ENCODE measurements around the gene SLC6A12. TPM values are rescaled to one million over a fixed set of nuclear protein-coding genes. Genes with fewer than 3 reads are reported as not detected.

SLC6A12 gene
- total RNA-seq, 1 donor from 2014 or later: not detected

DNA sequence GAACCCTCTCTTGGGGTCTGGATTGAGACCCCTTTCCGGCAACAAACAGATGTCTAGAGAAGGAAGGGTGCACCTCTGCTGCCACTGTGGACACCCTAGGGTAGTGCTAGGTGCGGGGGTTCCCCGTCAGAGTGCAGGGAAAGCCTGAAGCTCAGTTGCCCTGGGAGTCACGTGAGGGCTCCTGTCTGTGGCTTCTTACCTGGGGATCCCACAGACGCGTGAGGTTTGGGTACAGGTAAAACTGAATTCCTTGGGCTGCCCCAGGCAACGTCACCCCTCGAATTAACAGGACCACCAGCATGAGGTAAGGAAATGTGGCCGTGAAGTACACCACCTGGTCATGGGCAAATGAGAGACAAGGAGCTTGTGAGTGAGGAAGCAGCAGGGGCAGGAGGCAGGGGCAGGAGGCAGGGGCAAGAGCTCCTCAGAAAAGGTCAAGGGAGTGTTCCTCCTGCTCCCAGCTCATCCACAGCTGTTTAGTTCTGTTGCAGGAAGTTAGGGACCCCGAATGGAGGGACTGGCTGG, 21.0 kb upstream of the SLC6A12 start:
- DNase-seq (ENCODE audit: low spot score): no peak

GRCh38 chr12:234019-234418, 20.1 kb upstream of the SLC6A12 start:
- no peak for DNase-seq (ENCODE audit: low spot score)

DNA sequence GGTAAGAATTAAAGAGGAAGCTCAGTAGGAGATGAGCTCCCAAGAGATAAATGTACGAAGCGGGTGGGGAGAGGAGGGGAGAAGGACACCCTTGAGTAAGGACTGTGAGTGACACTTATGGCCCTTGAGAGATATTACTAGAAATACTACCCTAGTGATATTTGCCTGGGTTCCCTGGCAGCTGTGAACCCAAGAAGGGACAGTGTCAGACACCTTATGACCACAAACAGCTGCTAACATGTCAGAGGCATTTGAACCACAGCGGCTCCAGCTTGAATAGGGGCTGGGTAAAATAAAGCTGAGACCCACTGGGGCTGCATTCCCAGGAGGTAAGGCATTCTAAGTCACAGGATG, 19.6 kb upstream of the SLC6A12 start:
- no peak for DNase-seq (ENCODE audit: low spot score)

DNA sequence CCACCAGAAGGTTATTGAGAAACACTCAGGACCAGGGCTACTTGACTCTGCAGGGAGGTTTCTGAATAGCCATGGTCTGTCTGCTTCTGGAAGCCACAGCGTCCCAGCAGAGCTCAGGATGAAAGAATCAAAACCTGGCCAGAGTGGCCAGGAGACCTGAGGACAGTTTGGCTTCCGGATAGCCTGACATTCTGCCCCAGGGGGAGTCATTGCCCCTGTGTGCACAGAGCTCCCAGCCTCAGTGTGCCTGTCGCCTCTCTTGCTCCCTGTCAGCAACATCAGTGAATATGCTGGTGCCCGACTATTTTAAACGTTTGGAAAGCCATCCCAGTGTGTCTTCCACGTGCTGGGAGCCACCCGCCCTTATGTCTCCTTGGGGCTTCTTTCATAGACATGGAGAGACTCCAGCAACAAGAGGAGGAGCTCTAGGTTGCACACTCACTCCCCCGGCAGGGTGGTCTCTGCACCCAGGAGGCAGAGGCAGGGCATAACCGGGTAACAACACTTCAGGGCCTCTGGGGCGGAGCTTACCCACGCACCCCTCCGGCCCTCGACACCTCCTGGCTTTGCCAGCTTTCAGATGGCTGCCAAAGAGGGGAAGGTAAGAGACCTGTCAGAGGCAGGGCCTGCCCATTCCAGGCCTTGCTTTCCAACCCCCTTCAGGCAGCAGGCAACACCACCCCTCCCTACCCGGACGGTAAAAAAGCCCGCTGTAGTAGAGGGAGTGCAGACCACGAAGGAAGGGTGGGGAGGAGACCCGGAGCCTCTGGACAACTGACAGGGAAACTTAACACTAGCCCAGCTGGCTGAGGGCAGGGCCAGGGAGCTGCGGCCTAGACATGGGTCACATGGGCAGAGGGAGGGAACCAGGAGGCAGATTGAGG, 19.0 kb upstream of the SLC6A12 start:
- no peak for DNase-seq (ENCODE audit: low spot score)

DNA sequence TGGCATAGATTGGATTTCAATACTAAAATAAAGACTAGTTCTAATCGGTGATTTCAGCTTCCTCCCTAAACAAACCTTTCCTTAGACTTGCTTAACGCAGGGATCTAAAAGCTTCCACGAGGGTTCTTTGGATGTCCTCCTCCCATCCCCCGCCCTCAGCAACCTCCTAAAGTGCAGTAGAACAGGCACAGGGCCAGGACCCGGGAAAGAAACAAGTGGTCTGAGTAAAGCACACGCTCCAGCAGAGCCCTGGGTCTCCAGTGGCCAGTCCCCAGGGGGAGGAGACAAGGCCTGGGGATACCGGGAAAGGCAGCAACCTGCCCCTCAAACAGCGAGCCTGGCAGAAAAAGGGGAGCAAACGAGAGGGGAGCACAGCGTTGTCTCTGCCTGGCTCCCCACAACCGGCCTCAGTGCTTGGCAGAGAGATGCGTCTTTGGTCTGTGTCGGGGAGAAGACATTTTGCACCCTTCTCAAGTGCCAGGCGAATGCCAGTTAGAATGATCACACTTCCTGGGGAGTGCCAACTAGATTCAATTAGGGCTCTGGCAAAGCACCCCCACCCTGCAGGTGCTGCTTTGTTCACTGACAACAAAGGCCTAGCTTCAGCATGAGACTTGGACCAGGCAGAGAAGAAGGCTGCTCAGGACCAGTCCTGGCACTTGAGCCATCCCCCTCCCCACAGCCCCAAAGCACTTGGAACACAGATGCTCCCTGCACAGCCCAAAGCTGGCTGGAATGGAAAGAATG, 17.1 kb upstream of the SLC6A12 start:
- DNase-seq (ENCODE audit: low spot score): no peak

GRCh38 chr12:229441-230191, 15.7 kb upstream of the SLC6A12 start:
- DNase-seq (ENCODE audit: low spot score): no peak

DNA sequence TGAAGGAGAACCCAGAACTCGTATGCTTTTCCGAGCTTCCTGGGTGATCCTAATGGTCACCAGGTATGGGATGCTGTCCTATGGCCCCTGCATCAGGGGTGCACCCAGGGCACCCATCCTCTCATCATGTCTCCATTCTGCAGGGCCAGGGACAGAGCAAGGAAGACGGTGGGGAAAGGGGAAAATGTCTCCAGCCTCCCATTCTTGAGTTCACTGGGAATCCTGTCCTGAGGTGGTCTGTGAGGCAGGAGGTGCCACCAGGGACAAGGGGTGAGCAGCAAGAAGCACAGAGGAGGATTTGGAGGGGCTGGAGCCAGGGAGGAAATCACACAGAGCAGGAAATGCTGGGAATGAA, 14.9 kb upstream of the SLC6A12 start:
- no peak for DNase-seq (ENCODE audit: low spot score)

GRCh38 chr12:227923-228845, 14.2 kb upstream of the SLC6A12 start:
- DNase-seq (ENCODE audit: low spot score): no peak

- DNase-seq (ENCODE audit: low spot score): no peak
Observed at GRCh38 chr12:227286-227915, 13.4 kb upstream of the SLC6A12 start.

- no peak for DNase-seq (ENCODE audit: low spot score)
Observed at GRCh38 chr12:226401-226800, 12.4 kb upstream of the SLC6A12 start.

GRCh38 chr12:225012-225411, 11.1 kb upstream of the SLC6A12 start:
- DNase-seq (ENCODE audit: low spot score): no peak

GRCh38 chr12:224330-224729, 10.4 kb upstream of the SLC6A12 start:
- DNase-seq (ENCODE audit: low spot score): no peak

DNA sequence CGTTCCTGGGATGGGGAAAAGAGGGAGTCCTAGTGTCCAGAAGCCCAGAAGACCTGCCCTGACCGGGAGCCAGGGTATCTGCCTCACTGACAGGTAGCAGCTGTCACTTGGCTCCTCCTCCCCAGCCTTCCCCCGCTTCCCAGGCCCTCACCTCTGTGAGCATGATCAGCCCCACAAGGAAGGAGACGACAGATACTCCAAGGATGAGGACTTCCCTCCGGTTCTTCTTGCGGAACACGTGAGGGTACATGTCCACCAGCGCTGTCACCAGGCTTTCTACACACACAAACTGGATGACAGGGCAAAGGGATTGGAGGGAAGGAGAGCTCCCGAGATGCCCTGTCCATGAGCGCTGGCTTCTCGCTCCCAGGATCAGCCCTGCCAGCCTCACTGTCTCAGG, 9.9 kb upstream of the SLC6A12 start:
- DNase-seq (ENCODE audit: low spot score): no peak

DNA sequence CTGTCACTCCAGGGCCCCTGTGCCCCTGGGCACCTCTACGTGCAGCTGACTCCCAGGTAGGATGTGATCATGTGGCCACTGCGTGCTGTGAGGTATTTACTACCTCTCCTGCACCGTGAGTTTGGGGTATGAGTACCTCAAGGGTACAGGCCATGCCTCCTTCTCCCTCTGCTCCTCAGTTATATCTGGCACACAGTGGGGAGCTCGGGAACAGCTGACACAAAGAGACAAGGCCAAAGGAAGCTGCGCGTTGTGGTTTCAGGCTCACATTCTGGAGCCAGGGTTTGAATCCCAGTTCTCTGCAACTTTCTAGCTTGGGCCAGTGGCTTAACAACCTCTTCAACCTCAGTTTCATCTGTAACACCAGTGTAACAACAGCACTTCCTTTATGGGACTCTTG, 7.8 kb upstream of the SLC6A12 start:
- no peak for DNase-seq (ENCODE audit: low spot score)

DNA sequence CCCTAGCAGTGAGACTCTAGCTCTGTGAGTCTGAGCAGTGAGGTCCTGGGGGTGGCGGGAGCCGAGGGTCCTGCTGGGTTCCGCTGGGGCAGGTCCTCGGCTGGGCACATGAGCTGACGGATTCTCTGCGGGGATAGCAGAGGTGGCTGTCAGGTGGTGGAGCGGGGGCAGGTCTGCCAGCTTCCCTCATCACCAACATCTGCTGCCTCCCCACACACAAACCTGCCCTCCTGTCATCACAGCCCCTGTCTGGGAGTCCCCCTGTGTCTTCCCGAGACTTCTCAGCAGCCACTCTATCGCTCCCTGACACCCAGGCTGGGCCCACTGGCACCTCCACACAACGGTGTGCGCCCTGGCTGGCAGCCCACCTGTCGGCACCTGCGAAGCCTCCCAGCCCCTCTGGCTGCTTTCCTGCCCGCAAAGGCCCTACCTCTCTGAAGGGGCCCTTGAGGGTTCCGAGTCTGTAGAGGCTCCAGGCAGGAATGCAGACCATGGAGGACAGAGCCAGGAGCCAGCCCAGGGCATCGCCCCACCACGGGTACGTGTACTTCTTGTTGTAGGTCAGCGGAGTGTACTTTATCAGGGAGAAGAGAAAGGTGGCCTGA, 7.1 kb upstream of the SLC6A12 start:
- no peak for DNase-seq (ENCODE audit: low spot score)

- DNase-seq (ENCODE audit: low spot score): no peak
Observed at GRCh38 chr12:220491-220890, 6.5 kb upstream of the SLC6A12 start.

DNA sequence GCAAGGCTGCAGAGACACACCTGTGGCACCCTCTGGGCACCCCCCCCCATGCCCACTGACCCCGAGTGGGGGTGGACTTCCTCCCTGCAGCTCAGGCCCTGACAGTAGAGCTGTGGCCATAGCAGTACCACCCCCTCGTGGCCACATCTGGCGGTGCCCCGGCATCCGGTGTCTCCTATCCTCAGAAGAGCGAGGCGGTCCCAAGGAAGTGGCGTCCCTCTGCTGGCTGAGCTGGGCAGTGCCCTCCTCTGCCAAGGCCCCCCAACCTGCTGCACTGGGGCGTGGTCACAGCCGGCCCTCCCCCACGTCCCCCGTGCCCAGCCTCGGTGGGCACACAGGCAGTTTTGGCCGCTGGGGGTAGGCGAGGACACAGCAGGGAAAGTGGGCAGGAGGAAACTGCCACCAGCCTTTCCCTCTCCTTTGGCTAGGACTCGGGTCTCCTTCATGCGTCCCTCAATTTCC, 6.0 kb upstream of the SLC6A12 start:
- DNase-seq (ENCODE audit: low spot score): no peak

DNA sequence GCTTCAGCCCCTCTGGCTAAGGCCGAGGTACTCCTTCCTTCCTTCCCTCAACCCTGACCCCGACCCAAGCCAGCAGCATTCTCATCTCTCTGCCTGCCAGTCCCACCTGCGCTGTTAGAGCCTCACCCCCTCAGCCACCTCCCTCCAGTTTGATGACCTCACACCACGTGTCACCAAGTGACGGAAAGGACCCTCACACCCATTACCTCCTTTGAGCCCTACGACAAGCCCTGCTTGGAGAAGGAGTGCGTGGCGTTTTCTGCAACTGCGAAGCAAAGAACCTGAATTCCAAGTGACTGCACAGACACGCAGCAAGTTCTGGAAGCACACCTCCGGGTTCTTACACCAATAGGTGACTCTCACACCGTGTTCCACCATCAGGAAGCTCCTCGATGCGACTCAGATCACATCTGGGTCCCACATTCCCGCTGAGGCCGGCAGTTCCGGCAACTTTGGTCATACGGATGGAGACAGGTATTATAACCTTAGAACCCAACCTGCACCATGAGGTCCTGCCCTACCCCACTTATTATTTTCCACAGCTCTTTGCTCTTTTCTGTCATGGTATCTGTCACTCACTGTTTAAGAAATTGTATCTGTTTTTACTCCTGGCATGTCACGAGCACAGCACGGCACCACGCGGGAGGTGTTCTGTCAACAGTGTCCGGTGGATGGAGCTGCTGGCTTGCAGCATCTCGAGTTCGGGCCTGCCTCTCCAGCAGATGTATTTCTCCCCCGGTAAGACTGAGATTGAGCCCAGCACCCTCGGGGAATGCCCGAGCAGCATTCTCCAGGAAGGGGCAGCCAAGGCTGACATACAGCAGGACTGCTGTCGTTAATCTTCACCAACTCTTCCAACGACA, 5.0 kb upstream of the SLC6A12 start:
- peak; percentile 47 for DNase-seq (ENCODE audit: low spot score)

DNA sequence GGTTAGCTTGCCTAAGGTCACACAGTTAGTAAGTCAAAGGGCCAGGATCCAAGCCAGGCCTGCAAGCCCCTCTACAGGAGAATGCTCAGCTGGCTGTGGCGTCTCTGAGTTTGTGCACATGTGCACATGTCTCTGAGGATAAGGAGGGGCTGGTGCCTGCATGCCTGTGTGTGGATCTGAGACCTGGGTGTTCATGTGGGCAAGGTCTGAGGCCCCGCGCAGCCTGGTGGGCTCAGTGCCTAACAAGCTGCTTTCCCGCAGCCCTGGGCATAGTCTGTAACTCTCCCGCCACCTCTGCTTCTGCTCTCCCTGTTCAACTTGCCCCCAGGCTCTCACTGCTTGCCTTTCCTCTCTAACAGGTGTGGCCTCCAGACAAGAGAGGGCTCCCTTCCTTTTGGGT, 4.3 kb upstream of the SLC6A12 start:
- DNase-seq (ENCODE audit: low spot score): no peak

Data from umbilical cord (tissue), 2 donors.